GM21423 (cell line): ENCODE data around the gene ASB8.
"Not testable (repeated sequence)": the region's sequence is repeated elsewhere in the genome, so short reads cannot be mapped to it uniquely, and the experiment has no call there.

Source experiments
- ATAC-seq: cut with Tn5 transposase; IDR thresholded peaks from one replicate; pipeline ENCODE4 v1.9.1; 2021; ENCODE audit warnings: mild to moderate bottlenecking, moderate library complexity; ENCODE audit not compliant: unreplicated experiment

ASB8 gene

GRCh38 chr12:48142818-48143674 lies 14.3 kb downstream of the ASB8 start:
- ATAC-seq: no peak

GRCh38 chr12:48135027-48135426 lies 22.3 kb downstream of the ASB8 start:
- no peak for ATAC-seq

GRCh38 chr12:48132826-48133225 lies 24.5 kb downstream of the ASB8 start:
- ATAC-seq: no peak

- no peak for ATAC-seq
Measured at GRCh38 chr12:48131517-48131916, 25.8 kb downstream of the ASB8 start.

GRCh38 chr12:48129376-48129775 lies 27.9 kb downstream of the ASB8 start:
- ATAC-seq: no peak

- ATAC-seq: no peak
Measured at GRCh38 chr12:48128800-48129199, 28.5 kb downstream of the ASB8 start.

GRCh38 chr12:48126953-48127630 lies 30.2 kb downstream of the ASB8 start:
- ATAC-seq: no peak

GRCh38 chr12:48125985-48126384 lies 31.3 kb downstream of the ASB8 start:
- ATAC-seq: no peak

GRCh38 chr12:48125542-48125941 lies 31.8 kb downstream of the ASB8 start:
- ATAC-seq: not testable (repeated sequence)

GRCh38 chr12:48123169-48123568 lies 34.1 kb downstream of the ASB8 start:
- no peak for ATAC-seq

GRCh38 chr12:48122065-48122834 lies 35.1 kb downstream of the ASB8 start:
- no peak for ATAC-seq

GRCh38 chr12:48121522-48121921 lies 35.8 kb downstream of the ASB8 start:
- no peak for ATAC-seq

GRCh38 chr12:48119834-48120195 lies 37.5 kb downstream of the ASB8 start:
- no peak for ATAC-seq

GRCh38 chr12:48119078-48119833 lies 38.1 kb downstream of the ASB8 start, which contains the start of gene PFKM:
Gene PFKM (plus strand): TSS chr12:48119364. CDS start chr12:48122775, 3,411 bp downstream.
- peak; percentile 99 for ATAC-seq

- no peak for ATAC-seq
Measured at GRCh38 chr12:48118284-48118871, 38.9 kb downstream of the ASB8 start.

- no peak for ATAC-seq
Measured at GRCh38 chr12:48115957-48116356, 41.4 kb downstream of the ASB8 start.

- ATAC-seq: not testable (repeated sequence)
Measured at GRCh38 chr12:48111312-48111693, 46.0 kb downstream of the ASB8 start.

- ATAC-seq: no peak
Measured at GRCh38 chr12:48110691-48111311, 46.5 kb downstream of the ASB8 start.

- ATAC-seq: no peak
Measured at GRCh38 chr12:48109424-48109823, 47.9 kb downstream of the ASB8 start.
